Measurements from ENCODE around the gene SLX9.

DNA sequence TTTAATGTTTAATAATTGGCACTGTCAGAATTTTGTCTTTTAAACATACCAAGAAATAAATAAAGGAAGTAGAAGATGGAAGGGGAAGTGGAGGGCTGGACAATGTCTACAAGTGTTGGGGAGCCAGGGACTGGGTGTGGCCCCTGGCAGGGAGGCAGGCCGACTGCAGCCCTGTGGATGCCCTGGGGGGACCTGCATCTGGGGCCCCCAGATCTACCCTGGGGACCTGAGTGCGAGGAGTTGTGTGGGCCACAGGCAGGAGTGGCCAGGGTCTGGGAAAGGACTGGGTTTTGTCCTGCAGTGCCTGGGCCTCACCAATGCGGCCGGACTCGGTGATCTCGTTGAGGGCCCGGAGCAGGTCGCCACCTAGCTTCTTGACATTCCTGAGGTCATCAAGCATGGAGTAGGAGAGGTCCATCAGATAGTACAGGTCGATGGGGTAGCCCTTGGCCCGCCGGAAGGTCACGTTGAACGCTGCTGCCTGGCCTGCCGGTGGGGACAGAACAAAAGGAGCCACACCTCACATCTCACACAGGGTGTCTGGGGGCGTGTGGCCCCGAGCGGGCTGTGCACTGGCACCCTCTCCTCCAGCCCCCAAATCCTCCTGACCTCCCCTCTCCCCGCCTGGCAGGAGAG is 36.7 kb upstream of the SLX9 start:
- TF ChIP-seq CTCF (conservative IDR thresholded peaks at IDR 0.05; ENCODE audit: low read length) (no peak), EZH2phosphoT487 (IDR thresholded peaks at IDR 0.05; ENCODE audit: borderline replicate concordance, low read depth, low read length) (no peak)
